ENCODE results near the gene CTTN.

CTTN gene

GRCh38 chr11:70409871-70410270 lies 11.5 kb downstream of the CTTN start:
- no peak overlapping the region for H3K4me3 Mint-ChIP-seq

GRCh38 chr11:70410276-70411205 lies 12.2 kb downstream of the CTTN start:
- no peak overlapping the region for H3K4me3 Mint-ChIP-seq
- H3K27ac Mint-ChIP-seq: no peak overlapping the region
- ATAC-seq (ENCODE audit: low read depth) (no peak), DNase-seq (ENCODE audit: low spot score in 2 of 2) (no peak)
- no peaks in the 10 kb centered on the region for H3K9me3 Mint-ChIP-seq
- H3K27me3 Mint-ChIP-seq: peaks cover 12% of the 10 kb centered on the region
- H3K36me3 Mint-ChIP-seq: no peaks in the 10 kb centered on the region
- H3K4me1 Mint-ChIP-seq: no peaks in the 10 kb centered on the region

More at GRCh38 chr11:70409871-70410270, 11.5 kb downstream of the CTTN start:
- Mint-ChIP-seq H3K4me1 (no peaks in the 10 kb centered on the region), H3K36me3 (no peaks in the 10 kb centered on the region), H3K9me3 (no peaks in the 10 kb centered on the region), H3K27me3 (peaks cover 9% of the 10 kb centered on the region), H3K27ac (no peak overlapping the region)
- ATAC-seq (ENCODE audit: low read depth) (no peak), DNase-seq (ENCODE audit: low spot score in 2 of 2) (no peak)

GRCh38 chr11:70411713-70412452 lies 13.6 kb downstream of the CTTN start:
- Mint-ChIP-seq H3K27me3 (peaks cover 16% of the 10 kb centered on the region), H3K36me3 (no peaks in the 10 kb centered on the region), H3K9me3 (no peaks in the 10 kb centered on the region), H3K27ac (no peak overlapping the region), H3K4me3 (no peak overlapping the region), H3K4me1 (no peaks in the 10 kb centered on the region)
- no peak for DNase-seq (ENCODE audit: low spot score in 2 of 2)
- no peak for ATAC-seq (ENCODE audit: low read depth)

- no peak overlapping the region for H3K27ac Mint-ChIP-seq
- H3K9me3 Mint-ChIP-seq: no peaks in the 10 kb centered on the region
- H3K4me1 Mint-ChIP-seq: no peaks in the 10 kb centered on the region
- H3K4me3 Mint-ChIP-seq: no peak overlapping the region
- ATAC-seq (ENCODE audit: low read depth): no peak
- H3K36me3 Mint-ChIP-seq: no peaks in the 10 kb centered on the region
- no peak for DNase-seq (ENCODE audit: low spot score in 2 of 2)
- peaks cover 16% of the 10 kb centered on the region for H3K27me3 Mint-ChIP-seq
Measured at GRCh38 chr11:70413151-70413550, 14.8 kb downstream of the CTTN start.

- DNase-seq (ENCODE audit: low spot score in 2 of 2): no peak
- no peak for ATAC-seq (ENCODE audit: low read depth)
- Mint-ChIP-seq H3K27ac (no peak overlapping the region), H3K4me1 (no peaks in the 10 kb centered on the region), H3K27me3 (peaks cover 12% of the 10 kb centered on the region), H3K4me3 (no peak overlapping the region), H3K36me3 (no peaks in the 10 kb centered on the region), H3K9me3 (no peaks in the 10 kb centered on the region)
Measured at GRCh38 chr11:70414341-70415100, 16.2 kb downstream of the CTTN start.

GRCh38 chr11:70415191-70415590 lies 16.9 kb downstream of the CTTN start:
- no peak for ATAC-seq (ENCODE audit: low read depth)
- Mint-ChIP-seq H3K27me3 (peaks cover 11% of the 10 kb centered on the region), H3K4me1 (no peaks in the 10 kb centered on the region), H3K27ac (no peak overlapping the region), H3K4me3 (no peak overlapping the region), H3K9me3 (no peaks in the 10 kb centered on the region), H3K36me3 (no peaks in the 10 kb centered on the region)
- DNase-seq (ENCODE audit: low spot score in 2 of 2): no peak

- ATAC-seq (ENCODE audit: low read depth) (no peak), DNase-seq (ENCODE audit: low spot score in 2 of 2) (no peak)
- no peaks in the 10 kb centered on the region for H3K9me3 Mint-ChIP-seq
- H3K4me3 Mint-ChIP-seq: no peak overlapping the region
- H3K27me3 Mint-ChIP-seq: peaks cover 10% of the 10 kb centered on the region
- H3K4me1 Mint-ChIP-seq: no peaks in the 10 kb centered on the region
- H3K27ac Mint-ChIP-seq: no peak overlapping the region
- H3K36me3 Mint-ChIP-seq: no peaks in the 10 kb centered on the region
Measured at GRCh38 chr11:70415642-70416395, 17.5 kb downstream of the CTTN start.

GRCh38 chr11:70416881-70417280 lies 18.6 kb downstream of the CTTN start:
- Mint-ChIP-seq H3K27ac (no peak overlapping the region), H3K9me3 (no peaks in the 10 kb centered on the region), H3K4me1 (no peaks in the 10 kb centered on the region), H3K36me3 (no peaks in the 10 kb centered on the region), H3K27me3 (peaks cover 10% of the 10 kb centered on the region), H3K4me3 (no peak overlapping the region)
- DNase-seq (ENCODE audit: low spot score in 2 of 2) (no peak), ATAC-seq (ENCODE audit: low read depth) (no peak)

- peaks cover 15% of the 10 kb centered on the region for H3K27me3 Mint-ChIP-seq
- no peaks in the 10 kb centered on the region for H3K9me3 Mint-ChIP-seq
- H3K36me3 Mint-ChIP-seq: no peaks in the 10 kb centered on the region
- no peak for DNase-seq (ENCODE audit: low spot score in 2 of 2)
- no peak overlapping the region for H3K27ac Mint-ChIP-seq
- no peak overlapping the region for H3K4me3 Mint-ChIP-seq
- no peak for ATAC-seq (ENCODE audit: low read depth)
- H3K4me1 Mint-ChIP-seq: no peaks in the 10 kb centered on the region
Measured at GRCh38 chr11:70418130-70418529, 19.8 kb downstream of the CTTN start.

GRCh38 chr11:70419307-70420007 lies 21.1 kb downstream of the CTTN start:
- Mint-ChIP-seq H3K36me3 (no peaks in the 10 kb centered on the region), H3K4me3 (no peak overlapping the region), H3K27me3 (peaks cover 27% of the 10 kb centered on the region), H3K9me3 (no peaks in the 10 kb centered on the region), H3K4me1 (peaks cover 7% of the 10 kb centered on the region), H3K27ac (no peak overlapping the region)
- ATAC-seq (ENCODE audit: low read depth) (no peak), DNase-seq (ENCODE audit: low spot score in 2 of 2) (no peak)

- Mint-ChIP-seq H3K27ac (no peak overlapping the region), H3K36me3 (no peaks in the 10 kb centered on the region), H3K4me1 (peaks cover 11% of the 10 kb centered on the region), H3K27me3 (peaks cover 27% of the 10 kb centered on the region), H3K4me3 (no peak overlapping the region), H3K9me3 (no peaks in the 10 kb centered on the region)
- DNase-seq (ENCODE audit: low spot score in 2 of 2): no peak
- ATAC-seq (ENCODE audit: low read depth): no peak
Measured at GRCh38 chr11:70420008-70420464, 21.7 kb downstream of the CTTN start.

- Mint-ChIP-seq H3K27me3 (peaks cover 28% of the 10 kb centered on the region), H3K36me3 (no peaks in the 10 kb centered on the region)
Measured at GRCh38 chr11:70420496-70420895, 22.2 kb downstream of the CTTN start.

GRCh38 chr11:70421123-70421522 lies 22.8 kb downstream of the CTTN start:
- no peaks in the 10 kb centered on the region for H3K9me3 Mint-ChIP-seq
- DNase-seq (ENCODE audit: low spot score in 2 of 2) (no peak), ATAC-seq (ENCODE audit: low read depth) (no peak)
- H3K27ac Mint-ChIP-seq: no peak overlapping the region
- no peaks in the 10 kb centered on the region for H3K36me3 Mint-ChIP-seq
- H3K4me1 Mint-ChIP-seq: peaks cover 11% of the 10 kb centered on the region
- H3K27me3 Mint-ChIP-seq: peaks cover 31% of the 10 kb centered on the region
- no peak overlapping the region for H3K4me3 Mint-ChIP-seq

More at GRCh38 chr11:70420496-70420895, 22.2 kb downstream of the CTTN start:
- DNase-seq (ENCODE audit: low spot score in 2 of 2) (no peak), ATAC-seq (ENCODE audit: low read depth) (no peak)
- Mint-ChIP-seq H3K4me1 (peaks cover 11% of the 10 kb centered on the region), H3K4me3 (no peak overlapping the region), H3K27ac (no peak overlapping the region), H3K9me3 (no peaks in the 10 kb centered on the region)
